Smooth muscle cell (in vitro differentiated cells): ENCODE results near the gene LPAR3. TPM values are rescaled to one million over a fixed set of nuclear protein-coding genes. Genes with fewer than 3 reads are reported as not detected.

ENCODE experiments used
- DNase-seq: peaks from one replicate; lab custom pipeline; 2025; ENCODE audit not compliant: unreplicated experiment; lab: John Stamatoyannopoulos, UW
- H2AFZ ChIP-seq: fragments of 200-600 bp; sonication (generic); 2 replicates; pipeline ENCODE4 v1.6.0; 2016; ENCODE audit warnings: antibody characterized with exemption, low read depth, mild to moderate bottlenecking
- H3F3A ChIP-seq: fragments of 200-600 bp; sonication (generic); 2 replicates; pipeline ENCODE4 v1.6.0; 2017; ENCODE audit warnings: antibody characterized with exemption, low read depth
- H3K27ac ChIP-seq: fragments of 200-600 bp; sonication (generic); 2 replicates; pipeline ENCODE4 v1.5.1; 2016; ENCODE audit warnings: low read depth, mild to moderate bottlenecking
- H3K27me3 ChIP-seq: fragments of 200-600 bp; sonication (generic); 2 replicates; pipeline ENCODE4 v1.6.1; 2016; ENCODE audit warnings: low read depth, mild to moderate bottlenecking
- H3K36me3 ChIP-seq: fragments of 200-600 bp; sonication (generic); 2 replicates; pipeline ENCODE4 v1.5.1; 2016; ENCODE audit warnings: low read depth
- H3K4me1 ChIP-seq: fragments of 200-600 bp; sonication (generic); 2 replicates; pipeline ENCODE4 v1.5.1; 2016; ENCODE audit warnings: low read depth
- H3K4me2 ChIP-seq: fragments of 200-600 bp; sonication (generic); 2 replicates; pipeline ENCODE4 v1.6.0; 2016; ENCODE audit warnings: mild to moderate bottlenecking
- H3K4me3 ChIP-seq: fragments of 200-600 bp; sonication (generic); 2 replicates; pipeline ENCODE4 v1.5.1; 2016; ENCODE audit warnings: mild to moderate bottlenecking
- H3K79me2 ChIP-seq: fragments of 200-600 bp; sonication (generic); 2 replicates; pipeline ENCODE4 v1.6.0; 2016; ENCODE audit warnings: low read depth, mild to moderate bottlenecking
- H3K9ac ChIP-seq: fragments of 200-600 bp; sonication (generic); 2 replicates; pipeline ENCODE4 v1.6.0; 2016; ENCODE audit warnings: low read depth
- H3K9me3 ChIP-seq: fragments of 200-600 bp; sonication (generic); replicated peaks from 2 replicates; pipeline ENCODE4 v1.5.1; 2016; ENCODE audit warnings: low read depth
- H4K20me1 ChIP-seq: fragments of 200-600 bp; sonication (generic); 2 replicates; pipeline ENCODE4 v1.6.0; 2016; ENCODE audit warnings: low read depth
- WGBS: methylation state at CpG from one replicate; pipeline ENCODE4 v1.1.7; 2016; ENCODE audit warnings: low lambda C conversion rate; 5-methylcytosine and 5-hydroxymethylcytosine counted together
- polyA plus RNA-seq: library from polyadenylated mRNA; unstranded; fragments of >200 nt; fragmentation: Nextera tagmentation; extraction: Ambion mirVana; gene quantifications from 2 replicates; pipeline ENCODE4 v1.2.1, GENCODE V29; 2016
- total RNA-seq: library from RNA; depleted of rRNA; stranded (reverse); fragments of >200 nt; gene quantifications from 2 replicates; pipeline ENCODE4 v1.2.3, GENCODE V29; 2014
- TF ChIP-seq, protein P1 (sequence below): fragments of 200-600 bp; sonication (generic); IDR thresholded peaks from 2 replicates; pipeline ENCODE4 v1.5.1; 2017; ENCODE audit warnings: borderline replicate concordance, mild to moderate bottlenecking, antibody characterized with exemption; ENCODE audit not compliant: insufficient read depth, poor library complexity, severe bottlenecking

LPAR3 gene
- total and polyA plus RNA-seq, 2 experiments from 2014 or later = 0.78 to 0.94 TPM

DNA sequence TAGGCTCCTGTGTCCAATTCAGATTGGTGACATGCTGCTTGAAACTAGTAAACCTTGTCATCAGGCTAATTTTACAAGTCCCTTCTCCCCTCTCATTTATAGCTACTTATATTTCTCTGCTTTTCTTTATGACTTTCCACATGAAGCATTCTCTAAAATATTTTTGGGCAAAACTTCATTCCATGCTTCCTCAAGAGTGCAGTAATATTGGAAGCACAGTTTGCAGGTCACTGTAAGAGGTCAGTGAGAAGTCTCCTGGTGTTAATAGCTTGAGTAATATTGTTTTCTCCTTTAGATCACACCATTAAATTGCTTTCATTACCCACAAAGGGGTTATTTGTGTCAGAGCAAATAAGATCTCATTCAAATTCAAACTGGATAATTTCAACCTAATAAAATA, 46.6 kb downstream of the LPAR3 start:
- TF ChIP-seq, protein P1, sequence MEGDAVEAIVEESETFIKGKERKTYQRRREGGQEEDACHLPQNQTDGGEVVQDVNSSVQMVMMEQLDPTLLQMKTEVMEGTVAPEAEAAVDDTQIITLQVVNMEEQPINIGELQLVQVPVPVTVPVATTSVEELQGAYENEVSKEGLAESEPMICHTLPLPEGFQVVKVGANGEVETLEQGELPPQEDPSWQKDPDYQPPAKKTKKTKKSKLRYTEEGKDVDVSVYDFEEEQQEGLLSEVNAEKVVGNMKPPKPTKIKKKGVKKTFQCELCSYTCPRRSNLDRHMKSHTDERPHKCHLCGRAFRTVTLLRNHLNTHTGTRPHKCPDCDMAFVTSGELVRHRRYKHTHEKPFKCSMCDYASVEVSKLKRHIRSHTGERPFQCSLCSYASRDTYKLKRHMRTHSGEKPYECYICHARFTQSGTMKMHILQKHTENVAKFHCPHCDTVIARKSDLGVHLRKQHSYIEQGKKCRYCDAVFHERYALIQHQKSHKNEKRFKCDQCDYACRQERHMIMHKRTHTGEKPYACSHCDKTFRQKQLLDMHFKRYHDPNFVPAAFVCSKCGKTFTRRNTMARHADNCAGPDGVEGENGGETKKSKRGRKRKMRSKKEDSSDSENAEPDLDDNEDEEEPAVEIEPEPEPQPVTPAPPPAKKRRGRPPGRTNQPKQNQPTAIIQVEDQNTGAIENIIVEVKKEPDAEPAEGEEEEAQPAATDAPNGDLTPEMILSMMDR = no peak
- Histone ChIP-seq H3K9ac (no peak overlapping the region), H3K27ac (peak overlapping the region; percentile 81), H2AFZ (no peak overlapping the region), H3K27me3 (no peaks in the 10 kb centered on the region), H3K9me3 (no peaks in the 10 kb centered on the region), H4K20me1 (no peaks in the 10 kb centered on the region), H3K36me3 (no peaks in the 10 kb centered on the region), H3K4me3 (no peak overlapping the region), H3F3A (peaks cover 17% of the 10 kb centered on the region), H3K79me2 (no peaks in the 10 kb centered on the region), H3K4me1 (no peaks in the 10 kb centered on the region), H3K4me2 (peak overlapping the region; percentile 13)
- no peak for DNase-seq

DNA sequence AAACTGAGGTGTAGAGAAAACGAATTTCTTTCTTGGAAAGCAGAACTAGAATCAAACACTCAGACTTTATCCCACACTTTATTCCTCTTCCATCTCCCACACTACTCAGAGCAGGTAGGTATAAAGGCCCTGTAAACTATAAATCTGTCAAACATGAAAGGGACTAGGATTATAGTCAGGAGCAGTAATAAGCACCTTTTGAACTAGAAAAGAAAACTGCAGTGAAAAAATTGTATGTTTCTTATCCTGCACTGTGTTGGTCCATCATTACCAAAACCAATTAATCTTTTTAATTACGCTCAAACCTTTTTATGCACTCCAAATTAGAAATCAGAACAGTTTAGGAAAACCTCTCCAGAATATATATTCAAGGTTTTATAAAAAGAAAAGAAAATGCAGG, 47.6 kb downstream of the LPAR3 start:
- 89% methylated on average over 2 of the region's 2 CpGs for WGBS
- Histone ChIP-seq H3K27me3 (no peaks in the 10 kb centered on the region), H3K9me3 (no peaks in the 10 kb centered on the region), H3K79me2 (no peaks in the 10 kb centered on the region), H3K4me3 (no peak overlapping the region), H2AFZ (no peak overlapping the region), H4K20me1 (no peaks in the 10 kb centered on the region), H3K27ac (peak overlapping the region; percentile 7), H3K4me2 (no peak overlapping the region), H3K9ac (no peak overlapping the region), H3K4me1 (no peaks in the 10 kb centered on the region), H3F3A (peaks cover 9% of the 10 kb centered on the region), H3K36me3 (no peaks in the 10 kb centered on the region)
- DNase-seq = no peak
- TF ChIP-seq, protein P1 = no peak

DNA sequence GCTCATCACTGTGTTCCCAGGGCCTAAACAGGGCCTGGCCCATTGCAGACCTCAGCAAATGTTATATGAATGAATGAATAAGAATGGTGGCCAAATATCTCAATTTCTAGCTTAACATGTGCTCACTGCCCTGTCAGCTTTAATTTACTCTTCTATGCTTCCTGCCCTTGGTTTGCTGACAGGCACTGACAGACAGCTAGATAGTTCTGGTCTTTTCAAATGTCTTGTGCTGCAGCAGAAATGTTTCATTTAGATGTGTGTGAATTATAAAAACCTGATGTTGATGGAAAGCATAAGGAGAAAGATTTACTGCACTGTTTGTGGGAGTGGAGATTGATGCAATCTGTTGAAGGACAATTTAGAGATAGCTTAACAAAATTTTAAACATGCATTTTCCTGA, 48.9 kb downstream of the LPAR3 start:
- no peaks in the 10 kb centered on the region for H4K20me1 ChIP-seq
- H2AFZ ChIP-seq = no peak overlapping the region
- H3K36me3 ChIP-seq = no peaks in the 10 kb centered on the region
- H3K4me3 ChIP-seq = no peak overlapping the region
- H3K9me3 ChIP-seq = no peaks in the 10 kb centered on the region
- H3K4me1 ChIP-seq = no peaks in the 10 kb centered on the region
- no peak overlapping the region for H3K9ac ChIP-seq
- peaks cover 5% of the 10 kb centered on the region for H3F3A ChIP-seq
- H3K27ac ChIP-seq = no peak overlapping the region
- TF ChIP-seq, protein P1 = no peak
- no peaks in the 10 kb centered on the region for H3K27me3 ChIP-seq
- H3K4me2 ChIP-seq = no peak overlapping the region
- no peaks in the 10 kb centered on the region for H3K79me2 ChIP-seq
- DNase-seq = no peak

DNA sequence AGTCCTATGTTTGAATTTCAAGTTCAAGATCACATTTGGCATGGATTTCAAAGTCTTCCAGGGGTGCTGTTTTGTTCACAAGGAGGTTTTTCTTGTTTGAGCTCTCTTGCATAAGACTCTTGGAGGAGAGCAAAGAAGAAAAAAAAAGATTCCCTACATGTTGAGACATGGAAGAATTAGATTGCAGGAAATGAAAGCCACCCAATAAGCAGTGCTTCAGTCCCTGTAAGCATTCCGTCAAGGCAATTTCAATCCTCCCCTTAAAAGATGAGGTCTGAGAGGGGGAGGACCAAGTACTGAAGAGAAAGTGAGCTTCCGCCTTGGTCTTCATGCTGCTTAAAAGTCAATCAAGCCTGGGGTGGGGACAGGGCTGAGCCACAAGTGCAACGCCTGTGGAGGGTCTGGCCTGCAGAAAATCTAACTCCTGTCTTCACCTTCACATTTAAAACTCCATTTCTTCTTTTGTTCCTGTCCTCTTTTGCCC, 50.2 kb downstream of the LPAR3 start:
- Histone ChIP-seq H3K4me2 (no peak overlapping the region), H2AFZ (no peak overlapping the region), H3K27ac (no peak overlapping the region), H3K36me3 (no peaks in the 10 kb centered on the region), H3K9me3 (no peaks in the 10 kb centered on the region), H3F3A (no peaks in the 10 kb centered on the region), H3K4me3 (no peak overlapping the region), H3K79me2 (no peaks in the 10 kb centered on the region), H4K20me1 (no peaks in the 10 kb centered on the region), H3K9ac (no peak overlapping the region), H3K27me3 (no peaks in the 10 kb centered on the region), H3K4me1 (no peaks in the 10 kb centered on the region)
- no peak for DNase-seq
- WGBS = 68% methylated on average over 3 of the region's 3 CpGs
- TF ChIP-seq, protein P1 = no peak
